ENCODE data around the gene VMA21.

DNA sequence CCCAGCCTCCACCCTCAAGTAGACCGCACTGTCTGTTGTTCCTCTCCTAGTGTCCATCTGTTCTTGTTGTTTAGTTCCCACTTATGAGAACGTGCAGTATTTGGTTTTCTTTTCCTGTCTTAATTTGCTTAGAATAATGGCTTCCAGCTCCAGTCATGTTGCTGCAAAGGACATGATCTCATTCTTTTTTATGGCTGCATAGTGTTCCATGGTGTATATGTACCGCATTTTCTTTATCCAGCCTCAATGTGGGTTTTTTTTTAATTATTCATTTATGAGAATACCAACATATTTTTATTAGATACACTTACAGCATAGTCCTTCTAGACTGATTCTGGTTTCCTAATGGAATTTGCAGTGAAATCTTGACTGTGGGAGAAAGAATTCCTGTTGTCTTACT, 1.3 kb downstream of the VMA21 start:
- TF ChIP-seq, protein P1, sequence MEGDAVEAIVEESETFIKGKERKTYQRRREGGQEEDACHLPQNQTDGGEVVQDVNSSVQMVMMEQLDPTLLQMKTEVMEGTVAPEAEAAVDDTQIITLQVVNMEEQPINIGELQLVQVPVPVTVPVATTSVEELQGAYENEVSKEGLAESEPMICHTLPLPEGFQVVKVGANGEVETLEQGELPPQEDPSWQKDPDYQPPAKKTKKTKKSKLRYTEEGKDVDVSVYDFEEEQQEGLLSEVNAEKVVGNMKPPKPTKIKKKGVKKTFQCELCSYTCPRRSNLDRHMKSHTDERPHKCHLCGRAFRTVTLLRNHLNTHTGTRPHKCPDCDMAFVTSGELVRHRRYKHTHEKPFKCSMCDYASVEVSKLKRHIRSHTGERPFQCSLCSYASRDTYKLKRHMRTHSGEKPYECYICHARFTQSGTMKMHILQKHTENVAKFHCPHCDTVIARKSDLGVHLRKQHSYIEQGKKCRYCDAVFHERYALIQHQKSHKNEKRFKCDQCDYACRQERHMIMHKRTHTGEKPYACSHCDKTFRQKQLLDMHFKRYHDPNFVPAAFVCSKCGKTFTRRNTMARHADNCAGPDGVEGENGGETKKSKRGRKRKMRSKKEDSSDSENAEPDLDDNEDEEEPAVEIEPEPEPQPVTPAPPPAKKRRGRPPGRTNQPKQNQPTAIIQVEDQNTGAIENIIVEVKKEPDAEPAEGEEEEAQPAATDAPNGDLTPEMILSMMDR (IDR thresholded peaks at IDR 0.05; ENCODE audit: poor library complexity) = no peak
- TF ChIP-seq EZH2 (IDR thresholded peaks at IDR 0.05; ENCODE audit: borderline replicate concordance) = no peak
- TF ChIP-seq EZH2phosphoT487 (IDR thresholded peaks at IDR 0.05; ENCODE audit: low read depth, severe bottlenecking, unreplicated experiment) = no peak

Data from hepatocyte (in vitro differentiated cells).